SK-N-SH (cell line): ENCODE measurements around the gene PKD2L1. TPM values are rescaled to one million over a fixed set of nuclear protein-coding genes. Genes with fewer than 3 reads are reported as not detected.
"Not testable (repeated sequence)": the region's sequence is repeated elsewhere in the genome, so short reads cannot be mapped to it uniquely, and the experiment has no call there.

Source experiments
- CTCF ChIA-PET: fragments of 300-600, 350-600 bp; formaldehyde crosslinking; extraction: SDS; loops from one replicate; lab custom pipeline; 2021; lab: Yijun Ruan, JAX
- POLR2A ChIA-PET: fragments of 350-600 bp; sonication (Branson Sonifier 250); formaldehyde crosslinking; extraction: SDS; loops from one replicate; lab custom pipeline; 2020; ENCODE audit warnings: antibody characterized with exemption, inconsistent platforms; lab: Yijun Ruan, JAX
- DNase-seq: peaks from one replicate; pipeline ENCODE4 v3.0.0; 2012
- H2AFZ ChIP-seq: fragments of 200-600 bp; sonication (generic); 2 replicates; pipeline ENCODE4 v1.8.1; 2016; ENCODE audit warnings: antibody characterized with exemption, mild to moderate bottlenecking, low read depth
- H3F3A ChIP-seq: fragments of 200-600 bp; sonication (generic); replicated peaks from 2 replicates; pipeline ENCODE3; 2016; ENCODE audit warnings: antibody characterized with exemption, mild to moderate bottlenecking; ENCODE audit not compliant: insufficient read depth
- H3K27ac ChIP-seq, 2 experiments: fragments of 200-500 bp in 1 of 2; fragments of 200-600 bp in 1 of 2; sonication (Bioruptor generic) in 1 of 2; sonication (generic), shearing (Covaris generic) in 1 of 2; 2 replicates each; pipeline versions ENCODE4 v1.5.1 to v1.6.1; 2014 to 2016; ENCODE audit warnings: low read depth in 2 of 2, inconsistent platforms in 1 of 2, low read length in 1 of 2, mild to moderate bottlenecking in 1 of 2, mixed read lengths in 1 of 2
- H3K27me3 ChIP-seq: fragments of 200-600 bp; sonication (generic), shearing (Covaris generic); 2 replicates; pipeline ENCODE4 v1.6.1; 2016; ENCODE audit warnings: mixed run types; ENCODE audit not compliant: insufficient read depth
- H3K36me3 ChIP-seq, 2 experiments: fragments of 200-500 bp in 1 of 2; fragments of 200-600 bp in 1 of 2; sonication (Bioruptor generic) in 1 of 2; sonication (generic) in 1 of 2; replicated peaks in 1 of 2; 2 replicates each; pipeline versions ENCODE3 to v1.5.1; 2014 to 2016; ENCODE audit warnings: low read length in 1 of 2, mild to moderate bottlenecking in 1 of 2; ENCODE audit not compliant: insufficient read depth in 2 of 2, control insufficient read depth in 1 of 2
- H3K4me1 ChIP-seq, 2 experiments: fragments of 200-500 bp in 1 of 2; fragments of 200-600 bp in 1 of 2; sonication (Bioruptor generic) in 1 of 2; sonication (generic), shearing (Covaris generic) in 1 of 2; 2 replicates each; pipeline versions ENCODE4 v1.5.1 to v1.6.1; 2014 to 2016; ENCODE audit warnings: low read depth in 1 of 2, low read length in 1 of 2, mixed run types in 1 of 2; ENCODE audit not compliant: insufficient read depth in 2 of 2, control insufficient read depth in 1 of 2
- H3K4me2 ChIP-seq: fragments of 200-600 bp; sonication (generic), shearing (Covaris generic); 2 replicates; pipeline ENCODE4 v1.6.1; 2017; ENCODE audit warnings: mixed run types
- H3K4me3 ChIP-seq, 2 experiments: fragments of 200-500 bp in 1 of 2; fragments of 200-600 bp in 1 of 2; sonication (Bioruptor generic) in 1 of 2; sonication (generic), shearing (Covaris generic) in 1 of 2; 2 replicates each; pipeline versions ENCODE4 v1.5.1 to v1.8.1; 2014 to 2016; ENCODE audit warnings: low read depth in 2 of 2, inconsistent platforms in 1 of 2, low read length in 1 of 2, mild to moderate bottlenecking in 1 of 2, mixed read lengths in 1 of 2, moderate library complexity in 1 of 2
- H3K79me2 ChIP-seq: fragments of 200-600 bp; sonication (generic); 2 replicates; pipeline ENCODE4 v1.8.1; 2017; ENCODE audit warnings: mild to moderate bottlenecking; ENCODE audit not compliant: insufficient read depth
- H3K9ac ChIP-seq: fragments of 200-600 bp; sonication (generic); 2 replicates; pipeline ENCODE4 v1.6.1; 2017; ENCODE audit warnings: mixed run types
- H3K9me2 ChIP-seq: fragments of 200-600 bp; sonication (generic); 2 replicates; pipeline ENCODE4 v1.6.1; 2017; ENCODE audit warnings: mixed run types
- H3K9me3 ChIP-seq: fragments of 200-600 bp; sonication (generic); 2 replicates; pipeline ENCODE4 v1.6.1; 2017; ENCODE audit warnings: mixed run types, mild to moderate bottlenecking, moderate library complexity
- H4K20me1 ChIP-seq: fragments of 200-600 bp; sonication (generic); 2 replicates; pipeline ENCODE4 v1.6.1; 2017; ENCODE audit warnings: mild to moderate bottlenecking, mixed run types; ENCODE audit not compliant: insufficient read depth
- CHD2 ChIP-seq: fragments of 150-350 bp; IDR thresholded peaks from 2 replicates; pipeline ENCODE4 v1.6.1; 2018; ENCODE audit warnings: low read length; ENCODE audit not compliant: partially characterized antibody
- FOSL2 ChIP-seq: IDR thresholded peaks from 2 replicates; pipeline ENCODE4 v1.4.0; 2012; ENCODE audit warnings: low read depth, mild to moderate bottlenecking, moderate library complexity, borderline replicate concordance
- GATA2 ChIP-seq: sonication (generic); formaldehyde crosslinking; IDR thresholded peaks from 2 replicates; pipeline ENCODE4 v1.5.0; 2020; ENCODE audit warnings: mild to moderate bottlenecking, missing genetic modification reagents
- IRF3 ChIP-seq: fragments of 150-350 bp; IDR thresholded peaks from 2 replicates; pipeline ENCODE4 v1.6.1; 2016; ENCODE audit warnings: mild to moderate bottlenecking, low read depth, low read length
- RFX5 ChIP-seq: IDR thresholded peaks from 2 replicates; pipeline ENCODE4 v1.6.1; 2012; ENCODE audit warnings: mild to moderate bottlenecking, improper control_type of control experiment, low read length
- WGBS: methylation state at CpG from one replicate; pipeline ENCODE4 v1.1.6; 2017; ENCODE audit warnings: low lambda C conversion rate; 5-methylcytosine and 5-hydroxymethylcytosine counted together
- polyA plus RNA-seq, 3 experiments: library from polyadenylated mRNA; depleted of rRNA; stranded (reverse); fragments of >200 nt; gene quantifications; 2 replicates each; pipeline ENCODE4 v1.2.3, GENCODE V29; 2012

PKD2L1 gene
- polyA plus RNA-seq, 1 of the 3 experiments (the other 2 are of a cell fraction): not detected

- TF ChIP-seq IRF3: no peak
Observed at GRCh38 chr10:100377830-100378229, 47.8 kb upstream of the PKD2L1 start (continued).

- H3K4me2 ChIP-seq, POLR2A ChIA-PET, DNase-seq, H4K20me1 ChIP-seq, H3K4me3 ChIP-seq, H3K9me2 ChIP-seq, H3K79me2 ChIP-seq, H3K27me3 ChIP-seq, H2AFZ ChIP-seq, H3K27ac ChIP-seq, H3K9ac ChIP-seq, H3K36me3 ChIP-seq, H3K9me3 ChIP-seq: not testable (repeated sequence)
- Histone ChIP-seq H3K4me1 (peaks cover 11 to 14% of the 10 kb centered on the region in 2 experiments), H3F3A (peaks cover 18% of the 10 kb centered on the region)
- WGBS: 74% methylated on average over 6 of the region's 6 CpGs
- CTCF ChIA-PET: interaction anchor here (0.6 kb wide), 2 partner anchors 10 to 14 kb away, joined by 3 read pairs; no protein-coding TSS in a partner anchor
Observed at GRCh38 chr10:100376656-100377055, 46.6 kb upstream of the PKD2L1 start.

GRCh38 chr10:100374677-100375353 lies 44.8 kb upstream of the PKD2L1 start:
- H3K79me2 ChIP-seq, H3K9me2 ChIP-seq, H3K36me3 ChIP-seq, H3K9me3 ChIP-seq, H4K20me1 ChIP-seq, DNase-seq, H3K27me3 ChIP-seq: not testable (repeated sequence)
- H3F3A ChIP-seq: peaks cover 18% of the 10 kb centered on the region
- ChIA-PET CTCF (interaction anchor here (1.3 to 2.0 kb wide), 2 partner anchors 27 to 144 kb away, joined by 4 to 6 read pairs; partner anchors contain the start of gene SCD), POLR2A (interaction anchor here (0.6 to 2.8 kb wide), 8 partner anchors 10 to 270 kb away, joined by 3 to 53 read pairs (median 6); partner anchors contain the start of gene SCD)
- peak overlapping the region; percentile 80; the same call in 1 of the 2 replicates for H2AFZ ChIP-seq
- peak overlapping the region; percentile 56 to 69 for H3K4me3 ChIP-seq
- peak overlapping the region; percentile 87 for H3K4me2 ChIP-seq
- H3K4me1 ChIP-seq: peaks cover 20 to 27% of the 10 kb centered on the region in 2 experiments
- peak overlapping the region; percentile 97 to 99 for H3K27ac ChIP-seq
- WGBS: 52% methylated on average over 7 of the region's 7 CpGs
- peak overlapping the region; percentile 89 for H3K9ac ChIP-seq

- peak overlapping the region; percentile 56 to 69 for H3K4me3 ChIP-seq
- H2AFZ ChIP-seq: peak overlapping the region; percentile 80
- peaks cover 20 to 27% of the 10 kb centered on the region in 2 experiments for H3K4me1 ChIP-seq
- no peaks in the 10 kb centered on the region for H3K9me2 ChIP-seq
- CTCF ChIA-PET: interaction anchor here (1.3 to 2.0 kb wide), 4 partner anchors 26 to 145 kb away, joined by 4 to 10 read pairs (median 7); partner anchors contain the start of gene SCD
- 13% methylated on average over 3 of the region's 3 CpGs for WGBS
- H3K79me2 ChIP-seq: no peaks in the 10 kb centered on the region
- H3K27me3 ChIP-seq: no peaks in the 10 kb centered on the region
- H3K4me2 ChIP-seq: peak overlapping the region; percentile 87
- no peaks in the 10 kb centered on the region for H3K9me3 ChIP-seq
- peak; percentile 0; the same call in 1 of the 2 replicates for TF ChIP-seq FOSL2
- TF ChIP-seq CHD2: peak; percentile 4
- no peak for TF ChIP-seq GATA2
- peak; percentile 44; the same call in 1 of the 2 replicates for TF ChIP-seq RFX5
- peak overlapping the region; percentile 97 to 99 for H3K27ac ChIP-seq
- peaks cover 18% of the 10 kb centered on the region for H3F3A ChIP-seq
- peak overlapping the region; percentile 89 for H3K9ac ChIP-seq
- POLR2A ChIA-PET: interaction anchor here (0.6 to 2.8 kb wide), 12 partner anchors 9 to 271 kb away, joined by 3 to 53 read pairs (median 4); partner anchors contain the start of gene SCD
- H3K36me3 ChIP-seq: no peaks in the 10 kb centered on the region
- H4K20me1 ChIP-seq: no peaks in the 10 kb centered on the region
- DNase-seq: no peak
Observed at GRCh38 chr10:100374200-100374655, 44.2 kb upstream of the PKD2L1 start.
